D341Med (cell line): ENCODE measurements around the gene ZNF771.
"Not testable (repeated sequence)": the region's sequence is repeated elsewhere in the genome, so short reads cannot be mapped to it uniquely, and the experiment has no call there.

Experiments
- DNase-seq: peaks from one replicate; pipeline ENCODE4 v3.0.0; 2012; ENCODE audit warnings: low spot score

ZNF771 gene

DNA sequence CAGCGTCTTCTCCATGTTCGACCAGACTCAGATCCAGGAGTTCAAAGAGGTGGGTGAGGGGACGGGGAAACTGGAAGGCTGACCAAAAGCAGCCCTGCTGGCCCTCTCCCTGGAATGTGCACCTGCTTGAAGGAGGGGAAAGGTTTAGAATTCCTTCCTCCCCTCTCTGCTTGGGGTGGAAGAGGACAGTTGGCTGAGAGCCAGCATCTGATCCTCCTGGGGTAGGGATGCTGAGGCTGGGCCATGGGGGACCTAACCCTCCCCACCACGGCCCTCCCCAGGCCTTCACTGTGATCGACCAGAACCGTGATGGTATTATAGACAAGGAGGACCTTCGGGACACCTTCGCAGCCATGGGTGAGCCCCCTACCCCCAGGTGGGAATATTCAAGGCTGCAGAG lies 31.5 kb upstream of the ZNF771 start:
- DNase-seq: no peak

DNA sequence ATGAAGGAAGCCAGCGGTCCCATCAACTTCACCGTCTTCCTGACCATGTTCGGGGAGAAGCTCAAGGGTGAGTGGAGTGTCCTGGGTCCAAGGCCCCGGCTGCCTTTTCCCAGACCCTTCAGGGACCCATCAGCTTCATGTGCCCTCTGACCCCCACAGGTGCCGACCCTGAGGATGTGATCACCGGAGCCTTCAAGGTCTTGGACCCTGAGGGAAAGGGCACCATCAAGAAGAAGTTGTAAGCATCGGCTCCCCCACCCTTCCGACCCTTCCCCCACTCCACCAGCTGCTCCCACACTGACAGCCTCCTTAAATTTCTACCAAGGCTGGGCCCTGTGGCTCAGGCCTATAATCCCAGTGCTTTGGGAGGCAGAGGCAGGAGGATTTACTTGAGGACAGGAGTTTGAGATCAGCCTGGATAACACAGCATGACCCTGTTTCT lies 30.9 kb upstream of the ZNF771 start:
- DNase-seq: no peak

- DNase-seq: no peak
Measured at GRCh38 chr16:30377050-30377811, 30.2 kb upstream of the ZNF771 start.

DNA sequence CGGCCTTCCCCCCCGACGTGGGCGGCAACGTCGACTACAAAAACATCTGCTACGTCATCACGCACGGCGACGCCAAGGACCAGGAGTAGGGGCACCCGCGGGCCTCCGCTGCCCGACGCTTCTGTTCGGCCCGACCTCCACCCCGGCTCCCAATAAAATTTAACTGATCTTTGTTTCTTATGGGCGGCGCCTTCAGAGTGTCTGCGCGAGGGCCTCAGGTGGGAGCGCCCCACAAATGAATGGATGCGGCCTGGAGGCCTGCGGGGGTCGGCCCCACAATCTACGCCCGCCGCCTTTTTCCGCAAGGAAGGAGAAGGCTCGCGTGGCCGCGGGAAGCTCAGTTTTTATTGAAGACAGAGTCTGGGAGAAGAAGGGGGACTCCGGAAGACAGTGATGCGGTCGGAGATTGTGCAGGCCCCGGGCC lies 29.6 kb upstream of the ZNF771 start:
- peak; percentile 82 for DNase-seq

DNA sequence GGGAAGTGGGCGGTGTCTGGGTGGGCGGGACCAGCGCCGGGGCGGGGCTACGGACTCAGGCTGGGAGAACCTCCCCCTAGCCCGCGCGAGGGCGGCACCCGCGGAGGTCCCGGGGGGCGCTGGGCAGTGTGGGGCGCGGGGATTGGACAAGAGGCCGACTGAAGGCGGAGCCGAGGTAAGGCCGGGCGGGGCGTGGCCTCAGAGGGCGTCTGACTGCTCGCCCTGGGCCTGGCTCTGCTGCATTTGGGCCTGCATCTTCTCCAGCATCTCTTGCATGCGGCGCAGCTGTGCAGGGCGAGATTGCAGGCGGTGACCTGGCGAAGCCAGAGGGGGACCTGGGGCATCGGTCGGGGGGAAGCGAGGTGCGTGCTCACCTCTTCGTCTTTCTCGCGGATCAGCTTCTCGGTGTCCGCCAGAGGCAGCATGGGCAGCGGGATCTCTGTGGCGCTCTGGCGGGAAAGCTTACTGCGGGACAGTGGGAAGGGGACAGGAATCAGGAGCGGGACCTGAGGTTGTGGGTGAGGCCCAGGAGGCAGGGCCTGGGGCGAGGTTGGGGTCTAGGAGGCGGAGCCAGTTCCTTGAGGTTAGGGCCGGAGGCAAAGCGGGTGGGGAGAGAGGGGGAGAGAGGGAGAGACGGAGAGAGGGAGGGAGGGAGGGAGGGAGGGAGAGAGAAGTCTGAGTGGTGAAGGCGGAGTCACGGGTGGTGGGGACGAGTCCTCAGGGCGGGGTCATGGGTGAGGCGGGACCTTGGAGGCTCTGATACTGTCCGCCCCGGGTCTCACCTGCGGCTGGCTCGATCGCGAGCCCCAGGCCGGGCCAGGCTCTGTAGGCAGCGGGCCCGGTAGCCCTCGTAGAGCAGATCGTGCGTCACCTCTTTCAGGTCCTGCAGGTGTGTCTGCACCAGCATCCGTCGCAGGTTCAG lies 28.9 kb upstream of the ZNF771 start:
- peak; percentile 98 for DNase-seq

DNA sequence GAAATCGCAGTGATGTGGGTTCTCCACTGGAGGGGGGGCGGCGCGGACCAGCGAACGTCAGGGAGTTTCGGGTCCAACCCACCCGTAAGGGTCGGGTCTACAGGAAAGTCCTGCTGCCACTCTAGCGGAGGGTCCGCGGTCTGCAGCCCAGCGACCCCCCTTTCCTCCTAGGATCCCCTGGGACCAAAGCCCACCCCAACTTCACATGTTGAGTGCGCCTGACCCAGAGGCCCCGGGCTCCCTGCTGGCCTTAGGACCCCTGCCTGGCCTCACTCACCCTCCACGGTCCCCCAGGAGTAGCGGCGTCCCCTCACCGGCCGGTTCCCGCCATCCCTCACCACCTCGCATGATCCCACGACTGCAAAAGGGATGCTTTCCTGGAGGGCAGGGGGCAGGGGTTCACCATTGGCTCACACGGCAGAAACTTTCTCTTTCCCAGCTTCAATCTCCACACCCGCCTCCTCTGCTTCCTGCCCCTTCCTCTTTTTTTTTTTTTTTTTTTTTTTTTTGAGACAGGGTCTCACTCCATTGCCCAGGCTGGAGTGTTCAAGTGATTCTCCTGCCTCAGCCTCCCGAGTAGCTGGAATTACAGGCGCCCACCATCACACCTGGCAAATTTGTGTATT lies 28.1 kb upstream of the ZNF771 start:
- no peak for DNase-seq

DNA sequence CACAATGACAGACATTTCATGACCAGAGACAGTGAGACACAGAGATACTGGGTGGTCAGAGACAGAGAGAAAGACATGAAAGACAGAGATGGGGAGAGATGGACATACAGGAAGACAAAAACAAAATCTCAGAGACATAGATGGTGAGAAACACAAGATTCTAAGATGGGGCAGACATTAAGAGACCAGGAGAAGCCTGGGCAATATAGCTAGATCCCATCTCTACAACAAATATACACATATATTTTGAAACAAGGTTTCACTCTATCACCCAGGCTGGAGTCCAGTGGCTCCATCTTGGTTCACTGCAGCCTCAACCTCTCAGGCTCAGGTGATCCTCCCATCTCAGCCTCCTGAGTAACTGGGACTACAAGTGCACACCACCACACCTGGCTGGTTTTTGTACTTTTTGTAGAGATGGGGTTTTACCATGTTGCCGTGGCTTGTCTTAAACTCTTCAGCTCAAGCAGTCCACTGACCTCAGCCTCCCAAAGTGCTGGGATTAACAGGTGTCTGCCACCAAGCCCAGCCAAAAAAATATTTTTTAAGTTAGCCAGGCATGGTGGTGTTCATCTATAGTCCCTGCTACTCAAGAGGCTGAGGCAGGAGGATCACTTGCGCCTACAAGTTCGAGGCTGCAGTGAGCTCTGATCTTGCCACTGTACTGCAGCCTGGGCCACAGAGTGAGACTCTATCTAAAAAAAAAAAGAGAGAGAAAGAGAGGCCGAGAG lies 27.2 kb upstream of the ZNF771 start:
- DNase-seq: no peak

- no peak for DNase-seq
Measured at GRCh38 chr16:30380803-30381208, 26.6 kb upstream of the ZNF771 start.

DNA sequence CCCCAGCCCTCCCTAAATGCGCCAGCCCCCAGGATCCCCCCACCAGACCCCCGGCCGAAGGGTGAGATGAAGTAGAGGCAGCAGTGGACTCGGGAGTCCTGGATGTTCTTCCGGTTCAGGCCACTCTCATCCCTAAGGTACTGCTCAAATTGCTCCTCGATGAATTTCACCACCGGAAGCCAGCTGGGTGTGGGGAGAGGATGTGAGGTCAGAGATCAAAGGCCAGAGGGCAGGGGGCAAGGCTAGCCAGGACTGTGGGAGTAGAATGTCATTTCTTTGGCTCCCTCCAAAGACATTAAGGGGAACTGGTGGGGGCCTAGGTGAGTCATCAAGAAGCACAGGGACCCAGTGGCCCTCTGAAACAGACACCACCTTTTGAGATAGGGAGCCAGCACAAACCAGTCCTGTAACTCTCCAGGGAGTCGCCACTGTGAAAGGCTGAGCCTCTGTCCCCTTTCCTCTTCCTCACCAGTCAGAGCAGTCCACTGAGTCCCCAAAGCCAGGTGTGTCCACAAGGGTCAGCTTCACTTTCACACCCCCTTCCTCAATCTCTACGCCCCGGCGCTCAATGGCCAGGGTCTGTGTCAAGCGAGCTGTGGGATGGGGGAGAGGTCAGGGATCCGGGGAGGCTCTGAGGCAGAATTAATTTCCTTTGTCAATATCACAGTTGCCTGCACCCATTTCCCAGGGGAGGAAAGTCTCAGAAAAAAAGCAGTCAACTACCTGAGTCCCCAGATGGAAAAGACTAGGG lies 25.9 kb upstream of the ZNF771 start:
- no peak for DNase-seq

DNA sequence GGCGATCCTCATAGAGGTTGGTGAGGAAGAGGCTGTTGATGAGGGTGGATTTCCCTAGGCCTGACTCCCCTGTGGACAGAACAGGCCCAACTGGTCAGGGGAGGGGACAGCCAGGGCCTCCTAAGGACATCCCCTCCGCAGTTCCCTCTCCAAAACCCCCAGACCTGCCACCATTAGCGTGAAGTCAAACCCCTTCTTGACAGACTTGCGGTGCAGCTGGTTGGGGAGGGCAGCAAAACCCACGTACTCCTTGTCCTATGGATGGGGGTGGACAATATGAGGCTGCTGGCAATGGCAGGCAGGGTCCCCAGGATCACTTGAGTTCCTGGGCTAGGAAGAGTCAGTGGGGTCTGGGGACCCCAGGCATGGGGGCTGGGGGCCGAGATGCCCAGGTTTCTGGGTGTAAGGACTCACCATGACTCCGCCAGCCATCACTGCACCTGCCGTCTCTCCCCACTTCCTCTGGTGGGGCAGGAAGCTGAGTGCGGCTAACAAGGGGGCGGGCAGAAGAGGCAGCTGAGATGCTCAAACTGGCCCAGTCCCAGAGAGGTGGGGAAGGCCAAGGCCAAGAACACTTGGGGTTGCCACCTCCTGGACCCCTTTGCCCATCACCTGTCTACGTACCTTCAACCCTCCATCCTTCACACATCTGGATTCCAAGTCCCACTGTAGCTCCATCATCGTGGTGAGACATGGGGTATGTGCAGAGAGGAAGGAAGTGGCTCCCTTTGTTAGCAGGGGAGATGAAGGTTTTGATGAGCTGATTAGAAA lies 25.1 kb upstream of the ZNF771 start, which contains the start of gene SEPTIN1:
Gene SEPTIN1 (minus strand): TSS at position 451 of the 771 bp plus-strand sequence. CDS start 19 bp downstream, at position 432.
- DNase-seq: no peak

DNA sequence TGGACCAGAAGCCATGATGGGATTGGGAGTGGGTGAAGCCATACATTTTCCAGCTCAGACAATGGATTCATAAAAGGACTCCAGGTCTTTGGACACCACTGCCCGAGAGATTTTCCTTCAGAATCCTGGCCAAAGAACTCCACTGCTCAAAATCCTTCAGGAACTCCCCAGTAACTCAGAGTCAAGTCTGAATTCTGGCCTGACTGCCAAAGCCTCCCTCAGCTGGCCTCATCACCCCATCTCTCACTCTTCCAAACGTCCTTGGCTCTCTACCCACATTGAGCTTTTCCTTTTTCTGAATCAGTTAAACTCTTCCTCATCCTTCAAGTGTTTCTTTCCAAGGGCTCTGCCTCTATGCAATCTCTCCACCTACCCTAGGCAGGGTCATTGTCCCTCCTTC lies 23.9 kb upstream of the ZNF771 start:
- no peak for DNase-seq

DNA sequence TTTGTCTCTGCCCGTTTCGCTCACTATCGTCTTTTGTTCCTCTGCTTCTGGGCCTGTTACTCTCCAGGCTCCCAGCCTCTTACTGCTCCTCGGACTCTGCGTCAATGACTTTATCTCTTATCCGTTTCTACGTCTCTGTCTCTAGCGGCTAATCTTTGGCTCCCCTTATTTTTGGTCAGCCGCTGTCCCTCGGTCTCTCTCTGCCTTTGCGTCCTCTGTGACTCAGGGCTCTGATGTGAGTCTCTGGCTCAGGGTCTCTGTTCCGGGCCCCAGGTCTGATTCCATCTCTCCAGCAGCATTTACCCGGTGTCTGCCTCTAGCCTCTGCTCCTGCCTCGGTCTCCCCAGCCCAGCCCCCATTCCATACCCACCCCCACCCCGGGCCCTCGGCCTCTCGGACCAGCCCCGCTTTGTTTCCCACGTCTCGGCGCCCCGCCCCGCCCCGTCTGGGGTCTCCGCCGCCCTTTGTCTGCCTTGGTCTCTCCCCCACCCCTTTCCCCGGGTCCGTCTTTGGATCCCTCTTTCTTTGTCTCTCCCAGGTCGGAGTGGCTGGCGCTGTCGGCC lies 12.7 kb upstream of the ZNF771 start:
- no peak for DNase-seq

DNA sequence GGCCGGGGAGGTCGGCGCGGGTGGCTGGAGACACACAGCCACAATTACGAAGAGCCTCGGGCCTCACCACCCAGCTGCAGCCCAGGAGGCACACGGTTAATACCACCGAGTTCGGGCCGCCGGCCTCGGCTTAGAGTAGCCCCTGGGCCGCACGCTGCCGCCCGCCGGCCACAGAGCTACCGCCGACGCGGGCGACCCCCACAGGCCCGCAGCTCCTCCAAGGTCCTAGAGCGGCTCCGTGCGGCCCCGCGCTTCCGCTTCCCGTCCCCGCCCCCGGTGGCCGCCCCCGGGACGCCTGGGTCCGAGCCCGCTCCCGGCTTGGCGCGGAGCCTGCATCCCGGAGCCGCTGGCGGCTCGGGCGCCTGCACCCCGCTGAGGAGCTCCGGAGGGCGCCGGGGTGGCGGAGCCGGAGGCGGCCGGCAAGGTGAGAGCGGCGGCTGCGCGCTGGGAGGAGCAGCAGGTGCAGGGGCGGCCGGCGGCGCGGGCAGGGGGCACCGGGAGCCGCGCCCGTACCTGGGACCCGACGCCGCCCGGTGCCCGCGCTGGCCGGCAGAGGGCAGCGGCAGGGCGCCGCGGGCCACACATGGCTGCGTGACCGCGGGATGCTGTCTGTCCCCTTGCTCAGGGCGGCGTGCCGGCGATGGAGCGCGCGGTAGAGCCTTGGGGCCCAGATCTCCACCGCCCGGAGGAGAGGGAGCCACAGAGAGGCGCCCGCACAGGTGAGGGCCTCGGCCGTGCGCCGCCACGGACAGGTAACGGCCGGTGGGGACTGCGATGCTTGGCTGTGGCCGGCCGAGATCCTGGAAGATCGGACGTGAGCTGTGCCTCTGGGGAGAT lies 12.0 kb upstream of the ZNF771 start, which contains the start of gene ZNF48:
Gene ZNF48 (plus strand): TSS at position 266 of the 837 bp plus-strand sequence. CDS start 375 bp downstream, at position 641.
- DNase-seq: peak; percentile 93

DNA sequence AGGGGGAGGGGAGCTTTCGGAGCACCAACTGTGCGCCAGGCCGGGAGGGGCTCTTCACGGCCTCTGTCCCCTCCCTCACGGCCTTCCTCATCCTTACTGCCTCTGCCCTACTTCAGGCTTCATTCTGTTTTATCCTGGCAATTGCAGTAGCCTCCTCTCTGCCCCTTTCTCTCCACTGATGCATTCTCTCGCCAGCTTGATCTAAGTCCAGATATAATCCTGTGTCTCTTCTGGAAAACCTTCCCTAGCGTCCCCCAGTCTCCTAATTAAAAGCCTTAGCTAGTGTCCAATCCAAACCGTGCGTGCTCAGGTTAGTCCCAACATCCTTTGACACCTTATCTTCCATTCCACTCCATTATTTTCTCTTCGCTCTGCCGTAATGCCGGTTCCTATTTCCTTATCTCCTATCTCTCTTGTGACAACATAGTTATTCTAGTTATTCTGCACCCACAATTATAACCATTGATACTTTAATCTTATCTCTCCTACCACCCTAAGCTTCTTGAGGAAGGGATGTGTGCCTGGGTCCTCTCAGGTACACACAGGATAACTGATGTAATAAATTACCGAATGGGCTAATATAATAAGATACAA lies 11.3 kb upstream of the ZNF771 start:
- DNase-seq: no peak

DNA sequence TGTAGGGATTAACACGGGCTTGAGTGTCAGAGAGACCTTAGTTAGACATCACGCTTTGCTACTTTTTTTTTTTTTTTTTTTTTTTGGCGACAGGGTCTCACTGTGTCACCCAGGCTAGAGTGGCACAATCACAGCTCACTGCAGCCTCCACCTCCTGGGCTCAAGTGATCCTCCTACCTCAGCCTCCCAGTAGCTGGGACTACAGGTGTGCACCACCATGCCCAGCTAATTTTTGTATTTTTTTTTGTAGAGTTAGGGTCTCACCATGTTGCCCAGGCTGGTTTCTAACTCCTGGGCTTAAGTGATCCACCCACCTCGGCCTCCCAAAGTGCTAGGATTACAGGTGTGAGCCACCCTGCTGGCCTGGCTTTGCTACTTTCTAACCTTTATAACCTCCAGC lies 10.8 kb upstream of the ZNF771 start:
- DNase-seq: not testable (repeated sequence)

DNA sequence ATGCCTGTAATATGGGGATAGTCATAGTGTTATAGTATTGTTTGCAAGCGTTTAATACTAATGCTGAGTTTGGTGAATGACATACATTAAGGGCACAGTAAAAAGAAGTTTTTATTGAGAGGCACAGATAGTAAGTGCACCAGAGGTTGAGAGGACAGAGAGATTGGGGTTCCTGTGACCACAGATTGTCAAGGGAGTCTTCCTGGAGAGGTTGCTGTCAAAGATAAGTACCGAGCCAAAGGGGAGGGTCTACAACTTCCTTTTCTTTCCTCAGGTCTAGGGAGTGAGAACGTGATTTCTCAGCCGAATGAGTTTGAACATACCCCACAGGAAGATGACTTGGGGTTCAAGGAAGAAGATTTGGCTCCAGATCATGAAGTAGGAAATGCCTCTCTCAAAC lies 10.3 kb upstream of the ZNF771 start:
- DNase-seq: no peak

- DNase-seq: no peak
Measured at GRCh38 chr16:30397776-30398660, 9.4 kb upstream of the ZNF771 start.
